Neural cell (in vitro differentiated cells): Measurements from ENCODE around the gene FRZB.

ENCODE experiments used
- CTCF ChIP-seq: fragments of 450-650 bp; IDR thresholded peaks from 2 replicates; pipeline ENCODE4 v1.5.1; 2014; ENCODE audit warnings: antibody characterized with exemption, mild to moderate bottlenecking, moderate library complexity; ENCODE audit not compliant: poor library complexity, severe bottlenecking
- EZH2 ChIP-seq: fragments of 200-600, 300-800 bp; shearing (Covaris generic), sonication (generic); IDR thresholded peaks from 2 replicates; pipeline ENCODE4 v1.6.1; 2014; ENCODE audit warnings: antibody characterized with exemption, low read length, borderline replicate concordance, mild to moderate bottlenecking; ENCODE audit not compliant: insufficient read depth, poor library complexity, severe bottlenecking
- MXI1 ChIP-seq: fragments of 450-650 bp; conservative IDR thresholded peaks from 2 replicates; pipeline ENCODE4 v1.6.1; 2014; ENCODE audit warnings: antibody characterized with exemption, mild to moderate bottlenecking; ENCODE audit not compliant: poor library complexity, severe bottlenecking

- no peak for TF ChIP-seq EZH2
- TF ChIP-seq CTCF = no peak
- TF ChIP-seq MXI1 = no peak
Observed at GRCh38 chr2:182831101-182831500, 35.3 kb downstream of the FRZB start.
